Measurements from ENCODE around the gene FMN1. TPM values are rescaled to one million over a fixed set of nuclear protein-coding genes. Genes with fewer than 3 reads are reported as not detected.

The FMN1 gene
- total RNA-seq, 2 donors from 2014 or later: 0.60 to 1.1 TPM

DNA sequence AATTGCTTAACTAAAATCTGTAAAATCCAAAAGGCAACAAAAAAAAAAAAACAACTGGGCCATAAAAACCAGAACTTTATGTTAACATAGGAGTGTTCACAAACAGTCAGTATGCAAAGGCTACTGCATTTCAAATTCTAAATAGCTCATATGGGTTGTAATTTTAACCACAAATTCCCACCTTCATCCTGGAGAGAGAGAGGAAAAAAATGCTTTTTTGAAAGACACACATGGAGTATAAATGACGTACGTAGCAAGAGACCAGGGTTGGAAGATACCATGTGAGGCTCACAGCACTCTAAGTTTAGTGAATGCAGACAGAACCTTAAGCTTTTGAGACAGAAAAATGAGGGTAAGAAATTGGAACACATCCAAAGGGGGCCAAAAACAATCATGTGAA, 115.9 kb downstream of the FMN1 start:
- H3K9me3 ChIP-seq (ENCODE audit: control insufficient read depth, low read length): no peaks in the 10 kb centered on the region
- TF ChIP-seq, protein P1, sequence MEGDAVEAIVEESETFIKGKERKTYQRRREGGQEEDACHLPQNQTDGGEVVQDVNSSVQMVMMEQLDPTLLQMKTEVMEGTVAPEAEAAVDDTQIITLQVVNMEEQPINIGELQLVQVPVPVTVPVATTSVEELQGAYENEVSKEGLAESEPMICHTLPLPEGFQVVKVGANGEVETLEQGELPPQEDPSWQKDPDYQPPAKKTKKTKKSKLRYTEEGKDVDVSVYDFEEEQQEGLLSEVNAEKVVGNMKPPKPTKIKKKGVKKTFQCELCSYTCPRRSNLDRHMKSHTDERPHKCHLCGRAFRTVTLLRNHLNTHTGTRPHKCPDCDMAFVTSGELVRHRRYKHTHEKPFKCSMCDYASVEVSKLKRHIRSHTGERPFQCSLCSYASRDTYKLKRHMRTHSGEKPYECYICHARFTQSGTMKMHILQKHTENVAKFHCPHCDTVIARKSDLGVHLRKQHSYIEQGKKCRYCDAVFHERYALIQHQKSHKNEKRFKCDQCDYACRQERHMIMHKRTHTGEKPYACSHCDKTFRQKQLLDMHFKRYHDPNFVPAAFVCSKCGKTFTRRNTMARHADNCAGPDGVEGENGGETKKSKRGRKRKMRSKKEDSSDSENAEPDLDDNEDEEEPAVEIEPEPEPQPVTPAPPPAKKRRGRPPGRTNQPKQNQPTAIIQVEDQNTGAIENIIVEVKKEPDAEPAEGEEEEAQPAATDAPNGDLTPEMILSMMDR (conservative IDR thresholded peaks at IDR 0.05): no peak
- WGBS, 2 experiments (ENCODE audit: insufficient coverage in 1 of 2, insufficient read length in 1 of 2): 92 to 97% methylated on average over 2 of the region's 2 CpGs
- H3K27me3 Mint-ChIP-seq (ENCODE audit: insufficient read depth): no peaks in the 10 kb centered on the region
- H3K27ac ChIP-seq (ENCODE audit: low read depth, low read length): no peak overlapping the region
- H3K36me3 Mint-ChIP-seq (ENCODE audit: low read depth): no peaks in the 10 kb centered on the region
- H3K4me3 ChIP-seq (ENCODE audit: low read length): no peak overlapping the region
- no peaks in the 10 kb centered on the region for H3K27me3 ChIP-seq (ENCODE audit: control insufficient read depth, insufficient read depth, low read length, poor library complexity, severe bottlenecking)
- H3K9me3 Mint-ChIP-seq: no peaks in the 10 kb centered on the region
- H3K4me3 Mint-ChIP-seq: no peak overlapping the region
- H3K4me1 ChIP-seq (ENCODE audit: control insufficient read depth, insufficient read depth, low read length): no peaks in the 10 kb centered on the region
- H3K9ac ChIP-seq (ENCODE audit: extremely low read depth, low read length, poor library complexity, severe bottlenecking): no peak overlapping the region
- DNase-seq: no peak
- no peaks in the 10 kb centered on the region for H3K36me3 ChIP-seq (ENCODE audit: control insufficient read depth, insufficient read depth, low read length)
- H3K27ac Mint-ChIP-seq: no peak overlapping the region
- H3K4me1 Mint-ChIP-seq: peaks cover 7% of the 10 kb centered on the region

DNA sequence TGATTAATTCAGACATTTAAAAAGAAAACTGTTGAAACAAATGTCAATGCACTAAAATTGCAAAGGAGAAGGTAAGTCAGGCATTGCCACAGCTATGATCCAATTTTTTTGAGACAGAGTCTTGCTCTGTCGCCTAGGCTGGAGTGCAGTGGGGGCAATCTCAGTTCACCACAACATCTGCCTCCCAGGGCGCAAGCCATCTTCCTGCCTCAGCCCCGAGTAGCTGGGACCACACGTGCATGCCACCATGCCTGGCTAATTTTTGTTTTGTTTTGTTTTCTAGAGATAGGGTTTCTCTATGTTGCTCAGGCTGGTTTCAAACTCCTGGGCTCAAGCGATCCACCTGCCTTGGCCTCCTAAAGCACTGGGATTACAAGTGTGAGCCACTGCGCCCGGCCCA, 117.6 kb downstream of the FMN1 start:
- TF ChIP-seq, protein P1 (conservative IDR thresholded peaks at IDR 0.05): no peak
- Mint-ChIP-seq H3K4me3 (no peak overlapping the region), H3K27me3 (ENCODE audit: insufficient read depth) (no peaks in the 10 kb centered on the region), H3K27ac (no peak overlapping the region), H3K36me3 (ENCODE audit: low read depth) (no peaks in the 10 kb centered on the region), H3K4me1 (peaks cover 4% of the 10 kb centered on the region), H3K9me3 (no peaks in the 10 kb centered on the region)
- Histone ChIP-seq H3K9me3 (ENCODE audit: control insufficient read depth, low read length) (no peaks in the 10 kb centered on the region), H3K9ac (ENCODE audit: extremely low read depth, low read length, poor library complexity, severe bottlenecking) (no peak overlapping the region), H3K27me3 (ENCODE audit: control insufficient read depth, insufficient read depth, low read length, poor library complexity, severe bottlenecking) (no peaks in the 10 kb centered on the region), H3K36me3 (ENCODE audit: control insufficient read depth, insufficient read depth, low read length) (no peaks in the 10 kb centered on the region), H3K27ac (ENCODE audit: low read depth, low read length) (no peak overlapping the region), H3K4me1 (ENCODE audit: control insufficient read depth, insufficient read depth, low read length) (no peaks in the 10 kb centered on the region), H3K4me3 (ENCODE audit: low read length) (no peak overlapping the region)
- DNase-seq: no peak
- WGBS, 2 experiments (ENCODE audit: insufficient coverage in 1 of 2, insufficient read length in 1 of 2): 80 to 96% methylated on average over 1 to 5 of the region's 7 CpGs

DNA sequence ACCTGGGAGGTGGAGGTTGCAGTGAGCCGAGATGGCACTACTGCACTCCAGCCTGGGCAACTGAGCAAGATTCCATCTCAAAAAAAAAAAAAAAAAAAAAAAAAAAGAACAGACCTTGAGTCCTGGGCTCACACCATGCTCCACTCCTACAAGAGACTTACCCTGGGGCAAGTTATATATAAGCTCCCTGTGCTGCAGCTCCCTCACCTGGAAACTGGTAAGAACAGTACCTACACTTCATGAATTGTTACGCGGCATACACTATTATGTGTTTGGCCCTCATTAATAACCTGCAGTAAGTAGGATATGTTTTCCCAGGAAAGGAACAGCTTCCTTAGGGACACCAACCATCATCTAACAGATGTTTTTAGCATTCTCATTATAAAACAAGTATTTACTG, 119.6 kb downstream of the FMN1 start:
- Mint-ChIP-seq H3K4me3 (no peak overlapping the region), H3K9me3 (no peaks in the 10 kb centered on the region), H3K27ac (no peak overlapping the region), H3K4me1 (peaks cover 1% of the 10 kb centered on the region), H3K36me3 (ENCODE audit: low read depth) (no peaks in the 10 kb centered on the region), H3K27me3 (ENCODE audit: insufficient read depth) (no peaks in the 10 kb centered on the region)
- no peaks in the 10 kb centered on the region for H3K27me3 ChIP-seq (ENCODE audit: control insufficient read depth, insufficient read depth, low read length, poor library complexity, severe bottlenecking)
- no peak overlapping the region for H3K4me3 ChIP-seq (ENCODE audit: low read length)
- TF ChIP-seq, protein P1 (conservative IDR thresholded peaks at IDR 0.05): peak; percentile 63
- H3K9me3 ChIP-seq (ENCODE audit: control insufficient read depth, low read length): no peaks in the 10 kb centered on the region
- no peak for DNase-seq
- no peaks in the 10 kb centered on the region for H3K36me3 ChIP-seq (ENCODE audit: control insufficient read depth, insufficient read depth, low read length)
- H3K4me1 ChIP-seq (ENCODE audit: control insufficient read depth, insufficient read depth, low read length): no peaks in the 10 kb centered on the region
- H3K9ac ChIP-seq (ENCODE audit: extremely low read depth, low read length, poor library complexity, severe bottlenecking): no peak overlapping the region
- H3K27ac ChIP-seq (ENCODE audit: low read depth, low read length): no peak overlapping the region
- 93 to 94% methylated on average over 2 to 3 of the region's 3 CpGs for WGBS, 2 experiments (ENCODE audit: insufficient coverage in 1 of 2, insufficient read length in 1 of 2)

Measured in endodermal cell (in vitro differentiated cells).